Measurements from ENCODE around the gene TPPP.
"Not testable (repeated sequence)": the region's sequence is repeated elsewhere in the genome, so short reads cannot be mapped to it uniquely, and the experiment has no call there.

The TPPP gene

DNA sequence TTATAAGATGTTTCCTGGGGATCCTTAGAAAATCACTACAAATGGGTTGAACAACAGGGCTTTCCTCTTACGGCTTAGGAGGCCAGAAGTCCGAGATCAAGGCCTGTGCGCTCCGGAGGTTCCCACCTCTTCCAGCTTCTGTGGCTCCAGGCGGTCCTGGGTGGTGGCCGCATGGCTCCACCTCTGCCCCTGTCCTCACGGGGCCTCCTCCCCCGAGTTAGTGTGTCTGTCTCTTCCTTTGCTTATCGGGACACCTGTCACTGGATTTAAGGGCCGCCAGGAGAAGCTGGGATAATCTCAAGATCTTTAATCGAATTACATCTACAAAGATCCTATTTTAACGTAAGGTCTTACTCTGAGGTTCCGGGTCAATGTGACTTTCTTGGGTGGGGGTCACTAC is 2.3 kb upstream of the TPPP start:
- H3K9ac ChIP-seq (ENCODE audit: insufficient read length, low read depth); H3K4me3 ChIP-seq (ENCODE audit: insufficient read length, low read depth); DNase-seq (ENCODE audit: low read depth, low spot score); H3K9me3 ChIP-seq (ENCODE audit: insufficient read depth, low read length); H3K36me3 ChIP-seq (ENCODE audit: insufficient read depth, insufficient read length, low read length); H3K4me1 ChIP-seq (ENCODE audit: insufficient read depth, insufficient read length); H3K27me3 ChIP-seq (ENCODE audit: insufficient read depth, insufficient read length): not testable (repeated sequence)

DNA sequence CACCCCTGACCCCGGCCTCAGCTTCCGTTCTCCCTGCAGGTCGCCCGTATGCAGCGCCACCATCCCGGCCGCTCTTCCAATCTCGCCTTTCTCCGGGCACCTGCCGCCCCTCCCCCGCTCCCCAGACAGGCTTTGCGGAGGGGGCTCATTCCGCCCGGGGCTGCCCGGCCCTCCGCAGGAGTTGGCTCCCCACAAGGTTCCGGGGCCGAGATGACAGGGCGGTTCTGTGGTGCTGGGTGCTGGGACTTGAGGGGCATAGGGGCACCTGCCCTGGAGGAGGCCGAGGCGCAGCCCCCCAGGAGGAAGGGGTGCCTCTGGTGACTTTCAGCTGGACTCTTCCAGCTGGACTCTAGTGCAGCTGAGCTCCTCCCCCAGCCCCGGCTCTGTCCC is 885 bp upstream of the TPPP start:
- not testable (repeated sequence) for H3K9ac ChIP-seq (ENCODE audit: insufficient read length, low read depth); H3K9me3 ChIP-seq (ENCODE audit: insufficient read depth, low read length); H3K36me3 ChIP-seq (ENCODE audit: insufficient read depth, insufficient read length, low read length); H3K4me1 ChIP-seq (ENCODE audit: insufficient read depth, insufficient read length); H3K4me3 ChIP-seq (ENCODE audit: insufficient read length, low read depth); H3K27me3 ChIP-seq (ENCODE audit: insufficient read depth, insufficient read length); DNase-seq (ENCODE audit: low read depth, low spot score)

DNA sequence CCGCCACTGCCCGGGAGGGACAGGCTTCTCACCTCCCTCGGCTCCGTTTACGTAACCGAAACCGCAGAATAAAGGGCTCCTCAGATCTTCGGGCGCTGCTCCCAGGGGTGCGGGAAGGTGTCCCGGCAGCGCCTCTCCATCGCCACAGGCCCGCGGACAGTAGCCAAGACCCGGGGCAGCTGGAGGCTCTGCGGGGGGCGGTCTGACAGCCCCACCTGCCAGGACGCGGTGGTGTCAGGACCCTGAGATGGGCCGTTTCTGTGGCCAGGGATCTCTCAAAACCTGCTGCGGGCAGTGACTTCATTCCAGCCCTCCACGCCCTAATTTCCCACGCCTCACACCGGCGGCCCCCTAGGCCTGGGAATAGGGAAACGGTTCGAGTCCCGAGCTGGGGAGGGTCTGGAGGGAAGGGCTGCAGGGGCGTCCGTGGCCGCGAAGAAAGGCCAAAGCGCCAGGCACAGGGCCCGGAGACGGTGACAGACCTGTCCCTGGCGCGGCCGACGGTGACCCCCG is 567 bp downstream of the TPPP start:
- H3K9me3 ChIP-seq (ENCODE audit: insufficient read depth, low read length); H3K4me1 ChIP-seq (ENCODE audit: insufficient read depth, insufficient read length); H3K27me3 ChIP-seq (ENCODE audit: insufficient read depth, insufficient read length); H3K36me3 ChIP-seq (ENCODE audit: insufficient read depth, insufficient read length, low read length); H3K9ac ChIP-seq (ENCODE audit: insufficient read length, low read depth); DNase-seq (ENCODE audit: low read depth, low spot score); H3K4me3 ChIP-seq (ENCODE audit: insufficient read length, low read depth): not testable (repeated sequence)

DNA sequence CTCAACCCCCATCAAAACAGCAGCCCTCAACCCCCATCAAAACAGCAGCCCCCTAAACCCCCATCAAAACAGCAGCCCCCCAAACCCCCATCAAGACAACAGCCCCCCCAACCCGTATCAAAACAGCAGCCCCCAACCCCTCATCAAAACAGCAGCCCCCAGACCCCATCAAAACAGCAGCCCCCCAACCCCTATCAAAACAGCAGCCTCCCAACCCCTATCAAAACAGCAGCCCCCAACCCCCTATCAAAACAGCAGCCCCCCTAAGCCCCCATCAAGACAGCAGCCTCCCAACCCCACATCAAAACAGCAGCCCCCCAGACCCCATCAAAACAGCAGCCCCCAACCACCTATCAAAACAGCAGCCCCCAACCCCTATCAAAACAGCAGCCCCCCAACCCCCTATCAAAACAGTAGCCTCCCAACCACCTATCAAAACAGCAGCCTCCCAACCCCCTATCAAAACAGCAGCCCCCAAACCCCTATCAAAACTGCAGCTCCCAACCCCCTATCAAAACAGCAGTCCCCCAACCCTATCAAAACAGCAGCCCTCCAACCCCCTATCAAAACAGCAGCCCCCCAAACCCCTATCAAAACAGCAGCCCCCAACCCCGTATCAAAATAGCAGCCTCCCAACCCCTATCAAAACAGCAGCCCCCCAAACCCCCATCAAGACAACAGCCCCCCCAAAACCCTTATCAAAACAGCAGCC is 1.2 kb downstream of the TPPP start:
- no peaks in the 10 kb centered on the region for H3K4me1 ChIP-seq (ENCODE audit: insufficient read depth, insufficient read length)
- H3K9me3 ChIP-seq (ENCODE audit: insufficient read depth, low read length) = no peaks in the 10 kb centered on the region
- no peak overlapping the region for H3K4me3 ChIP-seq (ENCODE audit: insufficient read length, low read depth)
- H3K36me3 ChIP-seq (ENCODE audit: insufficient read depth, insufficient read length, low read length) = no peaks in the 10 kb centered on the region
- no peak overlapping the region for H3K9ac ChIP-seq (ENCODE audit: insufficient read length, low read depth)
- no peak for TF ChIP-seq ZNF274 (IDR thresholded peaks at IDR 0.05; ENCODE audit: low read depth, low read length)
- no peak for TF ChIP-seq YY1 (IDR thresholded peaks at IDR 0.05; ENCODE audit: insufficient read depth, insufficient read length)
- no peak for TF ChIP-seq SUZ12 (IDR thresholded peaks at IDR 0.05; ENCODE audit: extremely low read depth, insufficient read depth, insufficient read length)
- peaks cover 4% of the 10 kb centered on the region for H3K27me3 ChIP-seq (ENCODE audit: insufficient read depth, insufficient read length)
- DNase-seq (ENCODE audit: low read depth, low spot score) = no peak

DNA sequence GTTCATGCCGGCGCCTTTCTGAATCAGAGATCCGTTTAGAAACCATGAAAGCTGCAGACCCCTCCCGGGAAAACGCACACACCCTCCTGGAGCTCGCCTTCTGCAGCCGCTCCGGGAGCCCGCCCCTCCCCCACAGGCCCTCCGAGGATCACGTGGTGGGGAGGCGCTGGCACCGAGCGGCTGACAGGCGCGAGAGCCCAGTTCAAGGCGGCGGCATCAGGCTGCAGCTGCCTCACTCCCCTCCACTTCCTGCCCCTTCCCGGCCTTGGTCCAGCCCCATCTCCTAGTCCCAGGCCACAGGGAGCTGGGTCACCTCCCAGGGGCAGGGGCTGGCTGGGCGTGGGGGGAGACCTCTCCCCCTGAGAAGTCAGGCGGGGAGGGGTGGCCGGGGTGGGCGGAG is 2.1 kb downstream of the TPPP start:
- H3K4me1 ChIP-seq (ENCODE audit: insufficient read depth, insufficient read length); H3K27me3 ChIP-seq (ENCODE audit: insufficient read depth, insufficient read length); H3K9ac ChIP-seq (ENCODE audit: insufficient read length, low read depth); H3K4me3 ChIP-seq (ENCODE audit: insufficient read length, low read depth); DNase-seq (ENCODE audit: low read depth, low spot score); H3K9me3 ChIP-seq (ENCODE audit: insufficient read depth, low read length); H3K36me3 ChIP-seq (ENCODE audit: insufficient read depth, insufficient read length, low read length): not testable (repeated sequence)

DNA sequence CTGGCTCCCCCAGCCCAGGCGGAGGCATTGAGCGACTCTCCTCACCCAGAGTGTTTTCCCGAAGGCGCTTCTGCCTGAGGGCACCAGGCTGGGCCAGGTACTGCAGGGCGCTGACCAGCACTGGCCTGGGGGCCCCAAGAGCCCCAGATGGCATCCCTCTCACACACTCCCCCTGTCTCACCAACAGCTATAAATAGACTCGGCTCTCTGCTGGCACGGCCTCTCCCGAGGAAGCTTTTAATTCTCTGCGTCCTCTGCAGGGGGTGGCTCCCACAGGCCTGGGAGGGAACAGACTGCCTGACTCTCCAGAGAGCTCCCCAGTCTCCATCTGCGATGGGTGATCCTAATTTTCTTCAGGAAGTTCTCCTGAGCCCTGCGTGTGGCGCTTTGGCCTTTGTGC is 2.9 kb downstream of the TPPP start:
- not testable (repeated sequence) for H3K9ac ChIP-seq (ENCODE audit: insufficient read length, low read depth)

DNA sequence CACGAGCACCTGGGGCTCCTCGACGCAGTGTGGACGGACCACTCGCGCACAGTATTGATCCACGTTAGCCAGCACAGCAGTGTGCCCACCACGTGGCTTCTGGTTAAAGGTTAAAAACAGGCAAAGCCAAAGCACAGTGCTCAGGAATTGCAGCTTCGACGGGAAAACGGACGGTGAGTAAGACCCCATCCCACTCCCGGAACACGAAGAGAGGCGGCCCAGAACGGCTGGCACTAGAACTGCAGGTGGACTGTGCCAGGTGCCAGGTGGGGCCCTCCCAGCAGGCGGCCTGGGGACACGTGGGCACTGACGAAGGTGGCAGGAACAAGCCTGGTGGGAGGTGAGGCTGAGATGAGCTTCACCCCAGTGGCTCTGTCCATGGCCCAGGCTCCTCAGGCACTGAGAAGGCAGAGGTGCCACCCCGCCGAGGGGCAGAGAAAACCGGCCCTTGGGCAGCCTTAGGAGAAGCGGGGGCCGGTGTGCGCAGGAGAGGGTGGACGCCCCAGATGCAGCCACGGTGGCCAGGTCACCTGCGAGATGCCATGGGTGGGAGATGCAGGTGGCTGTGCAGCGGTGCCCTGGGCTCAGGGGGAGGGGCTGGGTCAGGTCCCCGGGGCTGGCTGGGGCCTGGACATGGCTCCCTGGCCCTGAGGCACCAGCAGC is 4.7 kb downstream of the TPPP start:
- not testable (repeated sequence) for H3K4me1 ChIP-seq (ENCODE audit: insufficient read depth, insufficient read length); H3K36me3 ChIP-seq (ENCODE audit: insufficient read depth, insufficient read length, low read length); H3K9me3 ChIP-seq (ENCODE audit: insufficient read depth, low read length); H3K27me3 ChIP-seq (ENCODE audit: insufficient read depth, insufficient read length); H3K4me3 ChIP-seq (ENCODE audit: insufficient read length, low read depth); H3K9ac ChIP-seq (ENCODE audit: insufficient read length, low read depth); DNase-seq (ENCODE audit: low read depth, low spot score)

More for the DNA sequence above, 2.9 kb downstream of the TPPP start:
- DNase-seq (ENCODE audit: low read depth, low spot score); H3K27me3 ChIP-seq (ENCODE audit: insufficient read depth, insufficient read length); H3K4me3 ChIP-seq (ENCODE audit: insufficient read length, low read depth); H3K4me1 ChIP-seq (ENCODE audit: insufficient read depth, insufficient read length); H3K36me3 ChIP-seq (ENCODE audit: insufficient read depth, insufficient read length, low read length); H3K9me3 ChIP-seq (ENCODE audit: insufficient read depth, low read length): not testable (repeated sequence)

DNA sequence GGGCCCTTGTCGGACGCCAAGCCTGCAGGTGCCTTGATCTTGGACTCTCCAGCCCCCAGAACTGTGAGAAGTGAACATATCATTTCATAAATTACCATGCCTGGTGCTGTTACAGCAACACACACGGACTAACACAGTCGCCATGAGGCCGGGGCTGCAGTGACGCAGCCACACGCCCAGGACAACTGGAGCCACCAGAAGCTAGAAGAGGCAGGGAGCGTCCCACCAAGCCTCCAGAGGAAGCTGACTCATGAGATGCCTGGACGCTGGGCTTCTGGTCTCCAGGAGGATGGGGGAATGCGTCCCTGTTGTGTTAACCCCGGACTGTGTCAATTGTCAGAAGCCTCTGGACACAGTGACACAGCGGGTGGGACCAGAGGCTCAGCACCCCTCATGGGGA is 6.2 kb downstream of the TPPP start:
- not testable (repeated sequence) for H3K4me1 ChIP-seq (ENCODE audit: insufficient read depth, insufficient read length); H3K4me3 ChIP-seq (ENCODE audit: insufficient read length, low read depth); H3K36me3 ChIP-seq (ENCODE audit: insufficient read depth, insufficient read length, low read length); H3K27me3 ChIP-seq (ENCODE audit: insufficient read depth, insufficient read length); H3K9me3 ChIP-seq (ENCODE audit: insufficient read depth, low read length); H3K9ac ChIP-seq (ENCODE audit: insufficient read length, low read depth); DNase-seq (ENCODE audit: low read depth, low spot score)

DNA sequence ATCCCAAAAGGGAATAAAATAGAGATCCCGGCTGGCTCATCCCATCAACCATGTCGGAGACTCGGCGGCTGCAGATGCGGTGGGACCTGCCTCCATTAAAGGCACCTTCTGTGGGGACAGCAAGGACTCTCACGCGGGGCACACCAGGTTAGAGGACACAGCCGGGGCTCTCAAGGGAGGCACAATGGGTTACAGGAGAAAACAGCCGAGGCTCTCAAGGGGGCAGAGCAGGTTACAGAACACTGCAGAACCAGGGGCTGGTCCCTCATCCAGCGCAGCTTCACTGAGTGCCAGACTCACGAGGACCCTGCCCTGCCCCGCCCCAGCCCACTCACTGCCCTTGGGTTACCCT is 7.0 kb downstream of the TPPP start:
- not testable (repeated sequence) for H3K9me3 ChIP-seq (ENCODE audit: insufficient read depth, low read length); H3K9ac ChIP-seq (ENCODE audit: insufficient read length, low read depth); H3K4me3 ChIP-seq (ENCODE audit: insufficient read length, low read depth); H3K4me1 ChIP-seq (ENCODE audit: insufficient read depth, insufficient read length); H3K27me3 ChIP-seq (ENCODE audit: insufficient read depth, insufficient read length); DNase-seq (ENCODE audit: low read depth, low spot score); H3K36me3 ChIP-seq (ENCODE audit: insufficient read depth, insufficient read length, low read length)
